ENCODE results near the gene AHSG. TPM values are rescaled to one million over a fixed set of nuclear protein-coding genes. Genes with fewer than 3 reads are reported as not detected.
A peak's percentile ranks its signal among the peaks of the same experiment; 100 is the strongest.

AHSG gene
- total RNA-seq, 1 donor from 2014 or later, result not detected

DNA sequence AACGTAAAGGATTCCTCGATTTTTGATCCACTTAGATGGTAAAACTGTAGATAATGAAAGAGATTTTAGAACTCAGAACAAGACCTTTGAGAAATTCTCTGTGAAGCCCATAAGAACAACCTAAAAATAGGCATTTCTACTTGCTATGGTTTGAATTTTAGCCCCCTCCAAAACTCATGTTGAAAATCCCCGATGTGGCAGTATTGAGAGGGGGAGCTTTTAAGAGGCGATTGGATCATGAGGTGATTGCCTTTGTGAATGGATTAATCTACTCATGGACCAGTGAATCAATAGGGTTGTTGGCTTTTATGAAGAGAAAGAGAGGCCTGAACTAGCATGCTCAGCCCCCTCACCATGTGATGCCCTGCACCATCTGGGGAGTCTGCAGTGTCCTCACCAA lies 20.2 kb upstream of the AHSG start:
- no peak overlapping the region for H3K4me3 ChIP-seq (ENCODE audit: low read depth, low read length)
- no peak for DNase-seq (ENCODE audit: low read depth)
- TF ChIP-seq, protein P1, sequence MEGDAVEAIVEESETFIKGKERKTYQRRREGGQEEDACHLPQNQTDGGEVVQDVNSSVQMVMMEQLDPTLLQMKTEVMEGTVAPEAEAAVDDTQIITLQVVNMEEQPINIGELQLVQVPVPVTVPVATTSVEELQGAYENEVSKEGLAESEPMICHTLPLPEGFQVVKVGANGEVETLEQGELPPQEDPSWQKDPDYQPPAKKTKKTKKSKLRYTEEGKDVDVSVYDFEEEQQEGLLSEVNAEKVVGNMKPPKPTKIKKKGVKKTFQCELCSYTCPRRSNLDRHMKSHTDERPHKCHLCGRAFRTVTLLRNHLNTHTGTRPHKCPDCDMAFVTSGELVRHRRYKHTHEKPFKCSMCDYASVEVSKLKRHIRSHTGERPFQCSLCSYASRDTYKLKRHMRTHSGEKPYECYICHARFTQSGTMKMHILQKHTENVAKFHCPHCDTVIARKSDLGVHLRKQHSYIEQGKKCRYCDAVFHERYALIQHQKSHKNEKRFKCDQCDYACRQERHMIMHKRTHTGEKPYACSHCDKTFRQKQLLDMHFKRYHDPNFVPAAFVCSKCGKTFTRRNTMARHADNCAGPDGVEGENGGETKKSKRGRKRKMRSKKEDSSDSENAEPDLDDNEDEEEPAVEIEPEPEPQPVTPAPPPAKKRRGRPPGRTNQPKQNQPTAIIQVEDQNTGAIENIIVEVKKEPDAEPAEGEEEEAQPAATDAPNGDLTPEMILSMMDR (conservative IDR thresholded peaks at IDR 0.05; ENCODE audit: low read depth, low read length), result no peak

DNA sequence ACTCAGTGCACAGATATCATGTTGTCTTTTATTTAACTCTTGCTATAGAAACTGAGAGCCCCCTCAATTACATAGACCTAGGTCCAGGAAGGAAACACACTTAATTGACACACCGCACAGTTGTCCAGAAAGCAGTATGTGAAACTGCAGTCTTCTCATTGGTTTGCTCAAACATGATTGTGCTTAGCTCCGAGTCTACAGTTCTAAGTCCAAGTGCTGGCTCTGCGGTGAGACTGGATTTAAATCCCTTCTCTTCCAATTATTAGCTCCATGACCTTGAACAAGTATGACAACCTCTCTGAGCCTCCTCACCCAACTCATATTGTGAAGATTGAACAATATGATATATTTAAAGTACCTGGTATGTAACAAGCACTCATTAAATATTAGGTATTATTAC lies 19.0 kb upstream of the AHSG start:
- TF ChIP-seq, protein P1 (conservative IDR thresholded peaks at IDR 0.05; ENCODE audit: low read depth, low read length), result no peak
- DNase-seq (ENCODE audit: low read depth), result no peak
- no peak overlapping the region for H3K4me3 ChIP-seq (ENCODE audit: low read depth, low read length)

DNA sequence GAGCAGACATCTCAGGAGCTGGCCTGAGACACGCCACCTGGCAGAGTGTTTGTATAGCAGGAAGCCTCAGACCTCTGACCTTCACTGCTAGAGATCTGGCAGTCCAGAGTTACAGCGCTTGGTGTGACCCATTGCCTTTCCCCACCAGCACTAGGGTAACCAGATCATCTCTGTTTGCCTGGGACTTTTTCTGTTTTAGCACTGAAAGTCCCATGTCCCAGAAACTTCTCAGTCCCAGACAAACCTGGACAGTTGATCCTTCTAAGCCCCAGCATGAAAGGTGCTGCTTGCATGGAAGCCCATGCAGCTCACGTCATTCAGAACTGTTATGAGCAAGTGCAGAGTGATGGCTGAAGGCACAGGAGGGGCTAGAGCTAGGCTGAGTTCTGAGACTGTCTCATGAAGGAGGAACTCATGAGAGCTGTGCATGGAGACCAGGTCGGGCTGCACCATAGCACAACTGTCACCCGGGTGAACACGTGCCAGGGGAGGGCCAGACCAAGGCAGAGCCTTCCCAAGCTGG lies 18.2 kb upstream of the AHSG start:
- no peak overlapping the region for H3K4me3 ChIP-seq (ENCODE audit: low read depth, low read length)
- no peak for DNase-seq (ENCODE audit: low read depth)
- TF ChIP-seq, protein P1 (conservative IDR thresholded peaks at IDR 0.05; ENCODE audit: low read depth, low read length), result no peak

DNA sequence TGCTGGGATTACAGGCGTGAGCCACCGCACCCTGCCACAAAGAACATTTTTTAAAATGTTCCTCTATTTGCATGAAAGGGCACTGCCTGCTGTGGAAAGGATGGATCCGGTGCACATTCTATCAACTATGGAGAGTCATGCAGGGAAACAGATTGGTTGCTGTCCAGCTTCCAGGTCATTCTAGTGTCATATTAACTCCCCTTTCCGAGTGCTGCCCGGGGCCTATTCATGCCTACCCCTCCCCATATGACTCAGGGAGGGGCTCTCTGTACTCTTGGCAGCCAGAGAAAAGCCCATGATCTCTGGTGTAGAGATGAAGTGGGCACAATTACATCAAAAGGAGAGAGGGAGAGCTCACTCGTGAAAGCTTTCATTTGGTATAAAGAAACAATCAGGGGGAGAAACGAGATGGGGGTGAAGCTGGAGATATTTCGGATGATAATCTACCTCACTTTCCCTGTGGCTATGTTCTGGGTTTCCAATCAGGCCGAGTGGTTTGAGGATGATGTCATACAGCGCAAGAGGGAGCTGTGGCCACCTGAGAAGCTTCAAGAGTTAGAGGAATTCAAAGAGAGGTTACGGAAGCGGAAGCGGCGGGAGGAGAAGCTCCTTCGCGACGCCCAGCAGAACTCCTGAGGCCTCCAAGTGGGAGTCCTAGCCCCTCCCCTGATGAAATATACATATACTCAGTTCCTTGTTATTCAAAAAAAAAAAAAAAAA lies 16.1 kb upstream of the AHSG start:
- peak; percentile 67 for DNase-seq (ENCODE audit: low read depth)
- peak overlapping the region; percentile 7 for H3K4me3 ChIP-seq (ENCODE audit: low read depth, low read length)
- TF ChIP-seq, protein P1 (conservative IDR thresholded peaks at IDR 0.05; ENCODE audit: low read depth, low read length), result no peak

DNA sequence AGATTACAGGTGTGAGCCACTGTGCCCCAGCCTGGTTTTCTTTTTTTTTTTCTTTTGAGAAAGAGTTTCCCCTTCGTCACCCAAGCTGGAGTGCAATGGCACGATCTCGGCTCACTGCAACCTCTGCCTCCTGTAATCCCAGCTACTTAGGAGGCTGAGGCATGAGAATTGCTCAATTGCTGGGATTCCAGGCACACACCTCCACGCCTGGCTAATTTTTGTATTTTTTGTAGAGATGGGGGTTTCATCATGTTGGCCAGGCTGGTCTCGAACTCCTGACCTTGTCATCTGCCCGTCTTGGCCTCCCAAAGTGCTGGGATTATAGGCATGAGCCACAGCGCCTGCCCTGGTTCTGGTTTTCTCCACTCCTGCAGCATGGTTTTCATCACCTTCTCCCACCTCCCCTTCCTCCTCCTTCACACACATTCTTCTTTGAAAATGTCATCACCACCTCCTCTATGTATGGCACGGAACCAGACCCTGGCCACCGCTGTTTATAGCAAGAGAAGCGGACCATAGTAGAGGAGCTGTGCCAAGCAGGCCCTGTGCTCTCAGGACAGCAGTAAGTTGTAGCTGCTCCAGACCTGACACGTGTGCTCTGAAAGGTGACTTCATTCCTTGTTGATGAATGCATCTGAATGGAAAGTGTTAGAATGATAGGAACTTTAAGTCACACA lies 14.6 kb upstream of the AHSG start:
- no peak overlapping the region for H3K4me3 ChIP-seq (ENCODE audit: low read depth, low read length)
- DNase-seq (ENCODE audit: low read depth), result peak; percentile 95
- TF ChIP-seq, protein P1 (conservative IDR thresholded peaks at IDR 0.05; ENCODE audit: low read depth, low read length), result no peak

DNA sequence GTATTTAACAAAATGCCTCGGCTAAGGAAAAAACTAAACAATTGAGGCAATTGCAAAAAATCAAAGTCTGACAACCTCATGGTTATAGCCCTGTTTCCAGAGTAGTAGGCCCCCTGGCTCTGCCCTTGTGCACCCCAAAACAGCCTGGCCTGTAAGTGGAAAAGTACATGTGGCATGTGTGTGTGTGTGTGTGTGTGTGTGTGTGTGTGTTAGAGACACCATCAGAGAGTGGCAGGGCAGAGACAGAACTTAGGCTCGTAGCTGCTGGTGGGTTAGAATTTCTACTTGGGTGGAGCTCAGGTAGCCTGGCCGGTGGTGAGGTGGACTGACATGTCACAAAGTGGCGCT lies 14.1 kb upstream of the AHSG start:
- no peak for DNase-seq (ENCODE audit: low read depth)
- TF ChIP-seq, protein P1 (conservative IDR thresholded peaks at IDR 0.05; ENCODE audit: low read depth, low read length), result no peak
- no peak overlapping the region for H3K4me3 ChIP-seq (ENCODE audit: low read depth, low read length)
